ENCODE data around the gene TOR1AIP2.
"Not testable (repeated sequence)": the region's sequence is repeated elsewhere in the genome, so short reads cannot be mapped to it uniquely, and the experiment has no call there.

TOR1AIP2 gene

GRCh38 chr1:179875596-179876299, 1.9 kb downstream of the TOR1AIP2 start:
- DNase-seq (ENCODE audit: low spot score), result no peak

GRCh38 chr1:179873438-179873851, 4.2 kb downstream of the TOR1AIP2 start:
- no peak for DNase-seq (ENCODE audit: low spot score)

- DNase-seq (ENCODE audit: low spot score), result no peak
Measured at GRCh38 chr1:179872558-179872957, 5.0 kb downstream of the TOR1AIP2 start.

- no peak for DNase-seq (ENCODE audit: low spot score)
Measured at GRCh38 chr1:179871940-179872339, 5.7 kb downstream of the TOR1AIP2 start.

GRCh38 chr1:179870870-179871269, 6.7 kb downstream of the TOR1AIP2 start:
- DNase-seq (ENCODE audit: low spot score), result no peak

- DNase-seq (ENCODE audit: low spot score), result peak; percentile 66
Measured at GRCh38 chr1:179867493-179868330, 9.9 kb downstream of the TOR1AIP2 start.

GRCh38 chr1:179866616-179867015, 11.0 kb downstream of the TOR1AIP2 start:
- DNase-seq (ENCODE audit: low spot score), result no peak

GRCh38 chr1:179865377-179865776, 12.2 kb downstream of the TOR1AIP2 start:
- DNase-seq (ENCODE audit: low spot score), result no peak

- DNase-seq (ENCODE audit: low spot score), result no peak
Measured at GRCh38 chr1:179860652-179861051, 17.0 kb downstream of the TOR1AIP2 start.

- DNase-seq (ENCODE audit: low spot score), result no peak
Measured at GRCh38 chr1:179857009-179857408, 20.6 kb downstream of the TOR1AIP2 start.

GRCh38 chr1:179856296-179856695, 21.3 kb downstream of the TOR1AIP2 start:
- no peak for DNase-seq (ENCODE audit: low spot score)

GRCh38 chr1:179855831-179856230, 21.8 kb downstream of the TOR1AIP2 start:
- not testable (repeated sequence) for DNase-seq (ENCODE audit: low spot score)

- DNase-seq (ENCODE audit: low spot score), result no peak
Measured at GRCh38 chr1:179853102-179853501, 24.5 kb downstream of the TOR1AIP2 start.

GRCh38 chr1:179848233-179848632, 29.4 kb downstream of the TOR1AIP2 start:
- DNase-seq (ENCODE audit: low spot score), result no peak

GRCh38 chr1:179840107-179840506, 37.5 kb downstream of the TOR1AIP2 start:
- DNase-seq (ENCODE audit: low spot score), result no peak

GRCh38 chr1:179836686-179837445, 40.7 kb downstream of the TOR1AIP2 start:
- not testable (repeated sequence) for DNase-seq (ENCODE audit: low spot score)

- DNase-seq (ENCODE audit: low spot score), result no peak
Measured at GRCh38 chr1:179831852-179832699, 45.5 kb downstream of the TOR1AIP2 start.

- DNase-seq (ENCODE audit: low spot score), result no peak
Measured at GRCh38 chr1:179831225-179831624, 46.4 kb downstream of the TOR1AIP2 start.

GRCh38 chr1:179828554-179829110, 49.0 kb downstream of the TOR1AIP2 start:
- DNase-seq (ENCODE audit: low spot score), result no peak

- DNase-seq (ENCODE audit: low spot score), result no peak
Measured at GRCh38 chr1:179826626-179827280, 50.9 kb downstream of the TOR1AIP2 start.
